Trophoblast cell (in vitro differentiated cells and primary cell): ENCODE measurements around the gene SAMD5.

Experiments used
- DNase-seq, 2 donors: peaks; one replicate each; pipeline ENCODE4 v3.0.0-alpha.2; 2016
- H2AFZ ChIP-seq: 2 replicates; pipeline ENCODE4 v1.6.1; 2013; ENCODE audit warnings: low read length, moderate library complexity, mild to moderate bottlenecking; ENCODE audit not compliant: insufficient read depth, poor library complexity
- H2AK5ac ChIP-seq: 2 replicates; pipeline ENCODE4 v1.6.1; 2013; ENCODE audit warnings: mild to moderate bottlenecking, low read length
- H2BK120ac ChIP-seq: 2 replicates; pipeline ENCODE4 v1.6.1; 2013; ENCODE audit warnings: low read length, mild to moderate bottlenecking, moderate library complexity; ENCODE audit not compliant: insufficient read depth, poor library complexity
- H2BK12ac ChIP-seq: 2 replicates; pipeline ENCODE4 v1.6.1; 2013; ENCODE audit warnings: mild to moderate bottlenecking, low read length, moderate library complexity
- H2BK5ac ChIP-seq: 2 replicates; pipeline ENCODE4 v1.6.1; 2013; ENCODE audit warnings: low read length, low read depth, moderate library complexity, mild to moderate bottlenecking; ENCODE audit not compliant: poor library complexity
- H3K14ac ChIP-seq: 2 replicates; pipeline ENCODE4 v1.6.1; 2013; ENCODE audit warnings: mild to moderate bottlenecking, low read length
- H3K18ac ChIP-seq: 2 replicates; pipeline ENCODE4 v1.6.1; 2013; ENCODE audit warnings: mild to moderate bottlenecking, low read length
- H3K23ac ChIP-seq: 2 replicates; pipeline ENCODE4 v1.6.1; 2013; ENCODE audit warnings: low read length
- H3K27ac ChIP-seq: 2 replicates; pipeline ENCODE4 v1.5.1; 2013; ENCODE audit warnings: low read depth, mild to moderate bottlenecking, inconsistent platforms, low read length, moderate library complexity
- H3K27me3 ChIP-seq: 2 replicates; pipeline ENCODE4 v1.6.1; 2013; ENCODE audit warnings: inconsistent platforms, mild to moderate bottlenecking, low read length, moderate library complexity; ENCODE audit not compliant: insufficient read depth
- H3K36me3 ChIP-seq, 2 experiments: 1 replicate in 1 of 2; 2 replicates in 1 of 2; pipeline ENCODE4 v1.6.1; 2013; ENCODE audit warnings: low read length in 2 of 2, mild to moderate bottlenecking in 2 of 2, moderate library complexity in 1 of 2; ENCODE audit not compliant: insufficient read depth in 2 of 2, control insufficient read depth in 1 of 2
- H3K4ac ChIP-seq: 2 replicates; pipeline ENCODE4 v1.6.1; 2013; ENCODE audit warnings: low read depth, mild to moderate bottlenecking, low read length, moderate library complexity
- H3K4me1 ChIP-seq, 2 experiments: 1 replicate in 1 of 2; 2 replicates in 1 of 2; pipeline ENCODE4 v1.6.1; 2013; ENCODE audit warnings: low read length in 2 of 2, mild to moderate bottlenecking in 2 of 2, moderate library complexity in 1 of 2; ENCODE audit not compliant: insufficient read depth in 2 of 2, control insufficient read depth in 1 of 2
- H3K4me2 ChIP-seq: 2 replicates; pipeline ENCODE4 v1.6.1; 2013; ENCODE audit warnings: inconsistent platforms, mild to moderate bottlenecking, low read length, moderate library complexity
- H3K4me3 ChIP-seq: 2 replicates; pipeline ENCODE4 v1.5.1; 2013; ENCODE audit warnings: mild to moderate bottlenecking, low read depth, low read length, inconsistent platforms
- H3K79me1 ChIP-seq: one replicate; pipeline ENCODE4 v1.6.1; 2013; ENCODE audit warnings: low read length
- H3K79me2 ChIP-seq: 2 replicates; pipeline ENCODE4 v1.6.1; 2013; ENCODE audit warnings: low read length, mild to moderate bottlenecking; ENCODE audit not compliant: control insufficient read depth, insufficient read depth, poor library complexity
- H3K9ac ChIP-seq: 2 replicates; pipeline ENCODE4 v1.6.1; 2013; ENCODE audit warnings: mild to moderate bottlenecking, low read length
- H3K9me3 ChIP-seq: 2 replicates; pipeline ENCODE4 v1.6.1; 2013; ENCODE audit warnings: low read depth, mild to moderate bottlenecking, control low read depth, inconsistent platforms, low read length; ENCODE audit not compliant: insufficient read depth
- H4K12ac ChIP-seq: 2 replicates; pipeline ENCODE4 v1.6.1; 2013; ENCODE audit warnings: low read depth, mild to moderate bottlenecking, low read length, moderate library complexity
- H4K8ac ChIP-seq: 2 replicates; pipeline ENCODE4 v1.6.1; 2013; ENCODE audit warnings: low read depth, mild to moderate bottlenecking, low read length, moderate library complexity
- H4K91ac ChIP-seq: one replicate; pipeline ENCODE4 v1.6.1; 2013; ENCODE audit warnings: low read depth, mild to moderate bottlenecking, low read length, moderate library complexity
- WGBS: extraction: QIAGEN DNeasy Blood & Tissue Kit; methylation state at CpG from one replicate; pipeline ENCODE4 v1.1.7; 2013; ENCODE audit warnings: missing lambda C conversion rate; ENCODE audit not compliant: insufficient read length, insufficient coverage; ENCODE audit errors: extremely low coverage; 5-methylcytosine and 5-hydroxymethylcytosine counted together

SAMD5 gene

DNA sequence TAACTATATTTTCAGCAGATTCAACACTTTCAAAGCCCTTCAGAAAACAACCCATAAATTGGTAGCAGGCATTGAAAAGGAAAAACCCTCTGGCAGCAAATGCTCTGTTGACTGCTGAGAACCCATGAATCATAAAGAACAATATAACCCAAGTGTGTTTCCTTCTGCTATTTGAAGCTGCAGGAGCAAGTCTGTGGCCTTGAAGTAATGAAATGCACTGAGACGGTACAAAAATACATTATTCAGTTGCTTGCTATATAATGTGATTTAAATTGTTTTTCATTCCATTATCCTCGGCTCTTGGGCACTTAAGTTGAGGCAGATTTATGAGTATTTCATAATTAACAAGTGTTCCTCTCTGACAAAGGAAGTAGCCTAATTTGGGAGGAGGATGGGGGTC is 40.6 kb upstream of the SAMD5 start:
- Histone ChIP-seq H3K4me2 (no peak overlapping the region), H2BK12ac (no peak overlapping the region), H3K79me1 (no peaks in the 10 kb centered on the region), H3K23ac (no peak overlapping the region), H2BK5ac (no peak overlapping the region), H3K18ac (no peak overlapping the region), H3K4me3 (no peak overlapping the region), H3K27ac (no peak overlapping the region), H3K4ac (no peak overlapping the region), H3K9ac (no peak overlapping the region), H2AK5ac (no peak overlapping the region), H3K14ac (no peak overlapping the region), H3K79me2 (no peaks in the 10 kb centered on the region), H2AFZ (no peak overlapping the region), H2BK120ac (no peak overlapping the region), H3K9me3 (no peaks in the 10 kb centered on the region), H4K12ac (no peak overlapping the region), H3K27me3 (no peaks in the 10 kb centered on the region), H4K8ac (no peak overlapping the region), H3K4me1 (no peaks in the 10 kb centered on the region), H3K36me3 (no peaks in the 10 kb centered on the region), H4K91ac (no peak overlapping the region)
- WGBS = no CpG with 5 or more reads among the region's 2 CpGs
- DNase-seq = no peak

DNA sequence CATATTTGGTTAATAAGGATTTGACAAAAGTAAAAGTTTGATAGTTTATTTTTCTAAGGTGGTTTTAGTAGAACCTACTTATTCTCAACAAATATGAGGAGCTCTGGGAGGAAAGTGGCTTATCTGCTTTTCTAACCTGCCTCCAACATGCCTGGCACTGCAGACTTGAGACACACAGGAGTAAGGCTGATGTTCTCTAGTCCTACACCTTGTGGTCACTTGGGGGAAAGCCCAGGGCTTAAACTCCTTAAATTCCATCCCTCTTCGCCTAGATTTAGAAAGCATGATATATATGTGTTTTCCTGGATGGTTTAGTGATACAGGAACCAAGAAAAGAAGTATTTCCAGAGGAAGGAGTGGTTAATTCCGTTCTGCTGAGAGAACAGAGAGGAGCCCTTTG is 39.9 kb upstream of the SAMD5 start:
- Histone ChIP-seq H3K79me1 (no peaks in the 10 kb centered on the region), H2BK5ac (no peak overlapping the region), H3K18ac (no peak overlapping the region), H3K36me3 (no peaks in the 10 kb centered on the region), H2BK120ac (no peak overlapping the region), H3K27me3 (no peaks in the 10 kb centered on the region), H3K9me3 (no peaks in the 10 kb centered on the region), H3K4me3 (no peak overlapping the region), H3K4ac (no peak overlapping the region), H3K14ac (no peak overlapping the region), H3K23ac (no peak overlapping the region), H3K79me2 (no peaks in the 10 kb centered on the region), H3K4me1 (no peaks in the 10 kb centered on the region), H3K4me2 (no peak overlapping the region), H3K27ac (no peak overlapping the region), H3K9ac (no peak overlapping the region), H2BK12ac (no peak overlapping the region), H4K12ac (no peak overlapping the region), H2AFZ (no peak overlapping the region), H4K8ac (no peak overlapping the region), H4K91ac (no peak overlapping the region), H2AK5ac (no peak overlapping the region)
- DNase-seq = no peak
- WGBS = no CpG with 5 or more reads among the region's 2 CpGs

DNA sequence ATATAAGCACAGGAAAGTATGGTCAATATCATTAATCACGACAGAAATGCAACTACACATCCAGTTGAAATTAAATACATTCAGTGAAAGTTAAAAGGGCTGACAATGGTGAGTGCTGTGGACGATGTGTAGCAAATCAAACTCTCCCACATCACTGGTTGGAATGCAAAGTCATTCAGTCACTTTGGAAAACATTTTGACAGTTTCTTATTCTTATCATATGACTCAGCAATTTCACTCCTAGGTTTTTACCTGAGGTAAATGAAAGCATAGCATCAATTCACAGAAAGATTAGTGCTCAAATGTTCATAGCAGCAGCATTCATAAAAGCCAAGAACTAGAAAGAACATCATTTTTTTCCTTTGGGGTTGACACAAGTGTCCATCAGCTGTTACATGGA is 28.6 kb upstream of the SAMD5 start:
- H3K4ac ChIP-seq = no peak overlapping the region
- no peak overlapping the region for H3K23ac ChIP-seq
- no peak overlapping the region for H3K9ac ChIP-seq
- H3K27me3 ChIP-seq = no peaks in the 10 kb centered on the region
- H3K9me3 ChIP-seq = no peaks in the 10 kb centered on the region
- H2BK120ac ChIP-seq = no peak overlapping the region
- H4K91ac ChIP-seq = no peak overlapping the region
- no peak overlapping the region for H3K4me3 ChIP-seq
- H3K36me3 ChIP-seq = no peaks in the 10 kb centered on the region
- H4K12ac ChIP-seq = no peak overlapping the region
- no peak overlapping the region for H2AK5ac ChIP-seq
- no peak overlapping the region for H2BK5ac ChIP-seq
- no peaks in the 10 kb centered on the region for H3K79me1 ChIP-seq
- H4K8ac ChIP-seq = no peak overlapping the region
- no CpG with 5 or more reads among the region's 2 CpGs for WGBS
- no peak overlapping the region for H2AFZ ChIP-seq
- no peak for DNase-seq
- H3K4me2 ChIP-seq = no peak overlapping the region
- H3K18ac ChIP-seq = no peak overlapping the region
- H3K4me1 ChIP-seq = no peaks in the 10 kb centered on the region
- H3K14ac ChIP-seq = no peak overlapping the region
- H3K79me2 ChIP-seq = no peaks in the 10 kb centered on the region
- no peak overlapping the region for H3K27ac ChIP-seq
- H2BK12ac ChIP-seq = no peak overlapping the region

DNA sequence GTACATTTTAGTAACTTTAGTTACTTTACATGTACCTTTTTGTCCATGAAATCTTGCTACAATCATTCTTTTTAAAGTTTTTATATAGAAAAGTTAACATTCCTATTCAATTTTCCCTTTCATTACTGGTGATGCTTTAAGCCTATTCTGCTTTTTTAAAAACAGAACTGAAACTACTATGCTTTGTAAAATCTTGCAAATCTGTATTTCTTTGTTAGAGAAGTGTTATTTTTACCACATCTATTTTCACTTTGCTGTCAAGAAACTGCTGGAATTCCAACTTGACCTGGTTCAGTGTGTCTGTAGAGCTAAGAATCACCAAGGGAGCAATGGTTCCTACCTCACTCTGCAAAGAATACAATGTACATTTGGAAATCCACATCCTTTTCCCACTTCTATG is 21.8 kb upstream of the SAMD5 start:
- Histone ChIP-seq H2BK12ac (no peak overlapping the region), H2BK120ac (no peak overlapping the region)

GRCh38 chr6:147497472-147497871 is 11.0 kb upstream of the SAMD5 start:
- H3K18ac ChIP-seq = no peak overlapping the region
- H3K9me3 ChIP-seq = no peaks in the 10 kb centered on the region
- H2BK5ac ChIP-seq = no peak overlapping the region
- no peak overlapping the region for H3K14ac ChIP-seq
- DNase-seq = no peak
- H3K4ac ChIP-seq = no peak overlapping the region
- H3K27me3 ChIP-seq = no peaks in the 10 kb centered on the region
- H3K4me2 ChIP-seq = no peak overlapping the region
- no peaks in the 10 kb centered on the region for H3K36me3 ChIP-seq
- WGBS = no CpG with 5 or more reads among the region's 1 CpG
- H3K27ac ChIP-seq = no peak overlapping the region
- no peaks in the 10 kb centered on the region for H3K79me2 ChIP-seq
- H3K79me1 ChIP-seq = no peaks in the 10 kb centered on the region
- H4K12ac ChIP-seq = no peak overlapping the region
- H2BK120ac ChIP-seq = no peak overlapping the region
- no peak overlapping the region for H2AFZ ChIP-seq
- no peak overlapping the region for H4K91ac ChIP-seq
- no peak overlapping the region for H2BK12ac ChIP-seq
- no peaks in the 10 kb centered on the region for H3K4me1 ChIP-seq
- H3K4me3 ChIP-seq = no peak overlapping the region
- no peak overlapping the region for H4K8ac ChIP-seq
- no peak overlapping the region for H3K23ac ChIP-seq
- no peak overlapping the region for H2AK5ac ChIP-seq
- H3K9ac ChIP-seq = no peak overlapping the region

More for the DNA sequence above, 21.8 kb upstream of the SAMD5 start:
- Histone ChIP-seq H3K9ac (no peak overlapping the region), H3K4ac (no peak overlapping the region), H2AK5ac (no peak overlapping the region), H4K8ac (no peak overlapping the region), H3K27ac (no peak overlapping the region), H4K12ac (no peak overlapping the region), H3K23ac (no peak overlapping the region), H3K4me1 (no peaks in the 10 kb centered on the region), H3K4me2 (no peak overlapping the region), H3K79me1 (no peaks in the 10 kb centered on the region), H4K91ac (no peak overlapping the region), H3K4me3 (no peak overlapping the region), H2BK5ac (no peak overlapping the region), H3K18ac (no peak overlapping the region), H3K9me3 (no peaks in the 10 kb centered on the region), H3K14ac (no peak overlapping the region), H2AFZ (no peak overlapping the region), H3K36me3 (no peaks in the 10 kb centered on the region), H3K79me2 (no peaks in the 10 kb centered on the region), H3K27me3 (no peaks in the 10 kb centered on the region)
- no peak for DNase-seq
